ENCODE measurements around the gene MAN1B1. TPM values are rescaled to one million over a fixed set of nuclear protein-coding genes. Genes with fewer than 3 reads are reported as not detected.

Gene MAN1B1
- polyA plus RNA-seq, 2 of the 4 experiments (the other 2 are of a cell fraction): 31.7 to 48.6 TPM

DNA sequence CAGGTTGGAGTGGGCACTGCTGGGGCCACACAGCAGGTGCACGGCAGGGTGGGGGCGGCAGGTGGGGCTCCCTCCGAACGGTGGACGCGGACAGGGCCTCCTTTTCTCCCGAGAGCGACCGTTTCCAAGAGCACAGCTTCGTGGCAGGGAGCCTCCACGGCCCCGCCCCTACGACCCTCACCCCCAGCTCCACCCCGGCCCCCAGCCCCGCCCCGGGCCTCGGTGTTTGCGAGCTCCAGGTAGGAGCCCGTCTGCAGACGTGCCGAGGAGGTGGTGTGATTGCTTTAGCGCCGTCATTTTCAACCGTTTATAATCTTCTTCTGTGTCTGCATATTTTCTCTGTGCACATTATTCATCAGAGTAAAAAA lies 61.0 kb downstream of the MAN1B1 start:
- ATAC-seq (no peak), FAIRE-seq (no peak), DNase-seq (ENCODE audit: low read depth in 1 of 2, low spot score in 1 of 2) (no peak)
- ChIA-PET CTCF (no interaction called here), POLR2A (no interaction called here)
- Histone ChIP-seq H3K9me3 (no peaks in the 10 kb centered on the region), H3K4me3 (no peak overlapping the region), H3K4me2 (no peak overlapping the region), H3K4me1 (peaks cover 24% of the 10 kb centered on the region; the same call in 1 of the 3 replicates), H3K27ac (no peak overlapping the region)
- 61% methylated on average over 21 of the region's 24 CpGs for WGBS (ENCODE audit: missing lambda C conversion rate)
- TF ChIP-seq CEBPB (IDR thresholded peaks at IDR 0.05) (no peak), HOXA7 (CRISPR knock-in tag; IDR thresholded peaks at IDR 0.05) (no peak), MAZ (IDR thresholded peaks at IDR 0.05; ENCODE audit: borderline replicate concordance, low read depth, low read length) (no peak), BHLHE40 (IDR thresholded peaks at IDR 0.05; ENCODE audit: low read depth, low read length) (no peak), HOXB13 (CRISPR knock-in tag; IDR thresholded peaks at IDR 0.05; ENCODE audit: low read depth) (no peak), EP300 (IDR thresholded peaks at IDR 0.05) (no peak), CBX2 (IDR thresholded peaks at IDR 0.05; ENCODE audit: borderline replicate concordance, low read depth) (no peak), HOXB5 (CRISPR knock-in tag; IDR thresholded peaks at IDR 0.05) (no peak), ZC3H11A (IDR thresholded peaks at IDR 0.05) (no peak), ZSCAN20 (CRISPR knock-in tag; IDR thresholded peaks at IDR 0.05) (no peak)
- TF ChIP-seq, protein P1, sequence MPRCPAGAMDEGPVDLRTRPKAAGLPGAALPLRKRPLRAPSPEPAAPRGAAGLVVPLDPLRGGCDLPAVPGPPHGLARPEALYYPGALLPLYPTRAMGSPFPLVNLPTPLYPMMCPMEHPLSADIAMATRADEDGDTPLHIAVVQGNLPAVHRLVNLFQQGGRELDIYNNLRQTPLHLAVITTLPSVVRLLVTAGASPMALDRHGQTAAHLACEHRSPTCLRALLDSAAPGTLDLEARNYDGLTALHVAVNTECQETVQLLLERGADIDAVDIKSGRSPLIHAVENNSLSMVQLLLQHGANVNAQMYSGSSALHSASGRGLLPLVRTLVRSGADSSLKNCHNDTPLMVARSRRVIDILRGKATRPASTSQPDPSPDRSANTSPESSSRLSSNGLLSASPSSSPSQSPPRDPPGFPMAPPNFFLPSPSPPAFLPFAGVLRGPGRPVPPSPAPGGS (IDR thresholded peaks at IDR 0.05): no peak

DNA sequence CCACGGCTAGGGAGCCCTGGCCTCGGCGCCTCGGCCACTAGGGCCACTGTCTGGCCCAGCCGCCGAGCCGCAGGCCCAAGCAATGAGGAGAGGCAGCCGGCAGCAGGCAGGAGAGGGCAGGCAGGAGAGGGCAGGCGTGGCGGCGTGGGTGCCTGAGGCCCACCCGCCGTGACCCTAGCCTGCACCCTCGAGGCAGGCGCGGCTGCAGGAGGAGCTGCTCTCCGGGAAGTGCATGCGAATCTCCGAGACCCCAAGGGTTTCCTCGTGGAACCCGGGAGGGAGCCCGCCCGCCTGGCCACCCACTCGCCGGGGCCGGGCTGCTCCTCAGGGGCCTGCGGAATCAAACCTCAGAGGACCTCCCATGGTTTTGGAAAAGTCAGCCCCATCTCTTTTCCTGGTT lies 61.5 kb downstream of the MAN1B1 start:
- POLR2A ChIA-PET: no interaction called here

More for the DNA sequence above, 61.5 kb downstream of the MAN1B1 start:
- FAIRE-seq (no peak), ATAC-seq (no peak), DNase-seq (ENCODE audit: low read depth in 1 of 2, low spot score in 1 of 2) (no peak)
- peaks cover 24% of the 10 kb centered on the region; the same call in 1 of the 3 replicates for H3K4me1 ChIP-seq
- 85% methylated on average over 24 of the region's 27 CpGs for WGBS (ENCODE audit: missing lambda C conversion rate)
- CTCF ChIA-PET: interaction anchor here (0.9 kb wide), 1 partner anchor 20 kb away, joined by 4 read pairs; no protein-coding TSS in a partner anchor
- no peaks in the 10 kb centered on the region for H3K9me3 ChIP-seq
- no peak overlapping the region for H3K27ac ChIP-seq
- no peak overlapping the region for H3K4me2 ChIP-seq
- TF ChIP-seq SMC3 (IDR thresholded peaks at IDR 0.05) (no peak), PHF8 (IDR thresholded peaks at IDR 0.05; ENCODE audit: borderline replicate concordance, low read depth) (no peak), EHMT2 (IDR thresholded peaks at IDR 0.05; ENCODE audit: low read depth) (no peak), JUNB (IDR thresholded peaks at IDR 0.05) (no peak), HOXA7 (CRISPR knock-in tag; IDR thresholded peaks at IDR 0.05) (no peak), RARB (CRISPR knock-in tag; IDR thresholded peaks at IDR 0.05) (no peak), CEBPB (IDR thresholded peaks at IDR 0.05) (no peak), FOSB (CRISPR knock-in tag; IDR thresholded peaks at IDR 0.05) (no peak), CBX8 (IDR thresholded peaks at IDR 0.05) (no peak), RAD21 (conservative IDR thresholded peaks at IDR 0.05 in 1 of 2, IDR thresholded peaks at IDR 0.05 in 1 of 2) (no peak), TP53 (CRISPR knock-in tag; IDR thresholded peaks at IDR 0.05) (no peak), HEYL (CRISPR knock-in tag; IDR thresholded peaks at IDR 0.05) (no peak), BHLHE40 (IDR thresholded peaks at IDR 0.05; ENCODE audit: low read depth, low read length) (no peak), GATA3 (IDR thresholded peaks at IDR 0.05; ENCODE audit: borderline replicate concordance) (no peak), CHD2 (IDR thresholded peaks at IDR 0.05; ENCODE audit: low read length, partially characterized antibody) (no peak), FOSL2 (IDR thresholded peaks at IDR 0.05) (no peak), FOSL2 (CRISPR knock-in tag; IDR thresholded peaks at IDR 0.05) (no peak)
- TF ChIP-seq, protein P2, sequence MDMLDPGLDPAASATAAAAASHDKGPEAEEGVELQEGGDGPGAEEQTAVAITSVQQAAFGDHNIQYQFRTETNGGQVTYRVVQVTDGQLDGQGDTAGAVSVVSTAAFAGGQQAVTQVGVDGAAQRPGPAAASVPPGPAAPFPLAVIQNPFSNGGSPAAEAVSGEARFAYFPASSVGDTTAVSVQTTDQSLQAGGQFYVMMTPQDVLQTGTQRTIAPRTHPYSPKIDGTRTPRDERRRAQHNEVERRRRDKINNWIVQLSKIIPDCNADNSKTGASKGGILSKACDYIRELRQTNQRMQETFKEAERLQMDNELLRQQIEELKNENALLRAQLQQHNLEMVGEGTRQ (IDR thresholded peaks at IDR 0.05): no peak
- TF ChIP-seq, protein P3, sequence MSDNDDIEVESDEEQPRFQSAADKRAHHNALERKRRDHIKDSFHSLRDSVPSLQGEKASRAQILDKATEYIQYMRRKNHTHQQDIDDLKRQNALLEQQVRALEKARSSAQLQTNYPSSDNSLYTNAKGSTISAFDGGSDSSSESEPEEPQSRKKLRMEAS (IDR thresholded peaks at IDR 0.05): no peak
- TF ChIP-seq, protein P4, sequence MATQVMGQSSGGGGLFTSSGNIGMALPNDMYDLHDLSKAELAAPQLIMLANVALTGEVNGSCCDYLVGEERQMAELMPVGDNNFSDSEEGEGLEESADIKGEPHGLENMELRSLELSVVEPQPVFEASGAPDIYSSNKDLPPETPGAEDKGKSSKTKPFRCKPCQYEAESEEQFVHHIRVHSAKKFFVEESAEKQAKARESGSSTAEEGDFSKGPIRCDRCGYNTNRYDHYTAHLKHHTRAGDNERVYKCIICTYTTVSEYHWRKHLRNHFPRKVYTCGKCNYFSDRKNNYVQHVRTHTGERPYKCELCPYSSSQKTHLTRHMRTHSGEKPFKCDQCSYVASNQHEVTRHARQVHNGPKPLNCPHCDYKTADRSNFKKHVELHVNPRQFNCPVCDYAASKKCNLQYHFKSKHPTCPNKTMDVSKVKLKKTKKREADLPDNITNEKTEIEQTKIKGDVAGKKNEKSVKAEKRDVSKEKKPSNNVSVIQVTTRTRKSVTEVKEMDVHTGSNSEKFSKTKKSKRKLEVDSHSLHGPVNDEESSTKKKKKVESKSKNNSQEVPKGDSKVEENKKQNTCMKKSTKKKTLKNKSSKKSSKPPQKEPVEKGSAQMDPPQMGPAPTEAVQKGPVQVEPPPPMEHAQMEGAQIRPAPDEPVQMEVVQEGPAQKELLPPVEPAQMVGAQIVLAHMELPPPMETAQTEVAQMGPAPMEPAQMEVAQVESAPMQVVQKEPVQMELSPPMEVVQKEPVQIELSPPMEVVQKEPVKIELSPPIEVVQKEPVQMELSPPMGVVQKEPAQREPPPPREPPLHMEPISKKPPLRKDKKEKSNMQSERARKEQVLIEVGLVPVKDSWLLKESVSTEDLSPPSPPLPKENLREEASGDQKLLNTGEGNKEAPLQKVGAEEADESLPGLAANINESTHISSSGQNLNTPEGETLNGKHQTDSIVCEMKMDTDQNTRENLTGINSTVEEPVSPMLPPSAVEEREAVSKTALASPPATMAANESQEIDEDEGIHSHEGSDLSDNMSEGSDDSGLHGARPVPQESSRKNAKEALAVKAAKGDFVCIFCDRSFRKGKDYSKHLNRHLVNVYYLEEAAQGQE (IDR thresholded peaks at IDR 0.05): no peak
- no peak overlapping the region for H3K4me3 ChIP-seq
